Tibial nerve (tissue), 4 donors: ENCODE data around the gene ZNF680. TPM values are rescaled to one million over a fixed set of nuclear protein-coding genes. Genes with fewer than 3 reads are reported as not detected.
A peak's percentile ranks its signal among the peaks of the same experiment; 100 is the strongest.

ENCODE experiments used
- DNase-seq, 2 donors: peaks; one replicate each; pipeline ENCODE4 v3.0.0-alpha.2; 2019; ENCODE audit warnings: low spot score in 2 of 2
- H3K27ac ChIP-seq, 4 donors: fragments of 200-600 bp; sonication (generic) in 3 of 4; one replicate each; pipeline ENCODE4 v1.5.1; 2017 to 2019; ENCODE audit warnings: mild to moderate bottlenecking in 1 of 4
- H3K27me3 ChIP-seq, 2 donors: fragments of 200-600 bp; sonication (generic) in 1 of 2; one replicate each; pipeline versions ENCODE4 v1.5.1 to v1.6.0; 2017 to 2019
- H3K36me3 ChIP-seq, 3 donors: fragments of 200-600 bp; sonication (generic); one replicate each; pipeline ENCODE4 v1.5.1; 2018 to 2019
- H3K4me1 ChIP-seq, 4 donors: fragments of 200-600 bp; sonication (generic) in 3 of 4; one replicate each; pipeline ENCODE4 v1.5.1; 2017 to 2019
- H3K4me3 ChIP-seq, 4 donors: fragments of 200-600 bp; sonication (generic) in 3 of 4; one replicate each; pipeline ENCODE4 v1.5.1; 2017 to 2019; ENCODE audit warnings: mild to moderate bottlenecking in 1 of 4, moderate library complexity in 1 of 4
- H3K9me3 ChIP-seq, 4 donors: fragments of 200-600 bp; sonication (generic) in 3 of 4; one replicate each; pipeline ENCODE4 v1.5.1; 2017 to 2019
- EP300 ChIP-seq, 2 donors: sonication (generic); formaldehyde crosslinking; IDR thresholded peaks; one replicate each; pipeline ENCODE4 v1.6.1; 2017; ENCODE audit warnings: antibody characterized with exemption in 2 of 2, mild to moderate bottlenecking in 1 of 2
- POLR2A ChIP-seq, 2 donors: fragments of 450-650 bp; IDR thresholded peaks; one replicate each; pipeline ENCODE4 v1.6.1; 2017; ENCODE audit warnings: antibody characterized with exemption in 2 of 2, mild to moderate bottlenecking in 2 of 2, moderate library complexity in 2 of 2
- WGBS, 2 donors: methylation state at CpG; one replicate each; pipeline ENCODE4 v1.1.5; 2018; 5-methylcytosine and 5-hydroxymethylcytosine counted together
- total RNA-seq, 4 donors: library from RNA; depleted of rRNA; stranded (reverse); fragments of >200 nt; gene quantifications; one replicate each; pipeline ENCODE4 v1.1.0, GENCODE V29; 2016
- TF ChIP-seq, protein P1 (sequence below), 5 experiments: fragments of 200-600 bp in 3 of 5; fragments of 450-650 bp in 2 of 5; sonication (generic) in 3 of 5; IDR thresholded peaks; one replicate each; pipeline ENCODE4 v1.5.1; 2016 to 2019; ENCODE audit warnings: antibody characterized with exemption in 5 of 5, mild to moderate bottlenecking in 3 of 5, moderate library complexity in 2 of 5

Gene ZNF680
- total RNA-seq, 4 donors from 2014 or later = 13.8 to 26.4 (median 19.5) TPM

DNA sequence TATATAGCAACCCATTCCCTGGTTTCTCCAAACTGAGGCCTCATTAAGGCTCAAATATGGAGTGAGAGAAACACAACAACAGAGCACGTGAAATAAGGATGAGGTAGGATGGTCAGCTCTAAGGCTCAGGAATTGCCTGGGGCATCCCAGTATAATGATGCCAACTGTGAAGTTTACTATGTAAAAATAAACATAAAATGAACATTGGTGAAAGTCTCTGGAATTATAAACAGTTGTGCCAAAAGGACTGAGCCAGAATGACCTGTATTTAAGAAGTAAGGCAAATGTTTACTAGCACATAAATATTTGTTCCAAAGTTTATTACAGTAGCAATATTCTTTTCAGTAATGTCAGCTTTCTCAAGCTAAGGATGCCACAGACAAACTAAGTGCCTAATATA is 64.6 kb downstream of the ZNF680 start:
- no peaks in the 10 kb centered on the region for H3K4me1 ChIP-seq
- no peaks in the 10 kb centered on the region for H3K36me3 ChIP-seq
- no peaks in the 10 kb centered on the region for H3K27me3 ChIP-seq
- DNase-seq = no peak
- WGBS, 2 donors = 64 to 85% methylated on average over 1 of the region's 1 CpG
- no peak overlapping the region for H3K27ac ChIP-seq
- peaks cover 0 to 58% (median 8%) of the 10 kb centered on the region in 4 donors for H3K9me3 ChIP-seq
- no peak overlapping the region for H3K4me3 ChIP-seq
- TF ChIP-seq EP300 (IDR thresholded peaks at IDR 0.05) (no peak), POLR2A (IDR thresholded peaks at IDR 0.05) (no peak)
- TF ChIP-seq, protein P1, sequence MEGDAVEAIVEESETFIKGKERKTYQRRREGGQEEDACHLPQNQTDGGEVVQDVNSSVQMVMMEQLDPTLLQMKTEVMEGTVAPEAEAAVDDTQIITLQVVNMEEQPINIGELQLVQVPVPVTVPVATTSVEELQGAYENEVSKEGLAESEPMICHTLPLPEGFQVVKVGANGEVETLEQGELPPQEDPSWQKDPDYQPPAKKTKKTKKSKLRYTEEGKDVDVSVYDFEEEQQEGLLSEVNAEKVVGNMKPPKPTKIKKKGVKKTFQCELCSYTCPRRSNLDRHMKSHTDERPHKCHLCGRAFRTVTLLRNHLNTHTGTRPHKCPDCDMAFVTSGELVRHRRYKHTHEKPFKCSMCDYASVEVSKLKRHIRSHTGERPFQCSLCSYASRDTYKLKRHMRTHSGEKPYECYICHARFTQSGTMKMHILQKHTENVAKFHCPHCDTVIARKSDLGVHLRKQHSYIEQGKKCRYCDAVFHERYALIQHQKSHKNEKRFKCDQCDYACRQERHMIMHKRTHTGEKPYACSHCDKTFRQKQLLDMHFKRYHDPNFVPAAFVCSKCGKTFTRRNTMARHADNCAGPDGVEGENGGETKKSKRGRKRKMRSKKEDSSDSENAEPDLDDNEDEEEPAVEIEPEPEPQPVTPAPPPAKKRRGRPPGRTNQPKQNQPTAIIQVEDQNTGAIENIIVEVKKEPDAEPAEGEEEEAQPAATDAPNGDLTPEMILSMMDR (IDR thresholded peaks at IDR 0.05) = no peak

DNA sequence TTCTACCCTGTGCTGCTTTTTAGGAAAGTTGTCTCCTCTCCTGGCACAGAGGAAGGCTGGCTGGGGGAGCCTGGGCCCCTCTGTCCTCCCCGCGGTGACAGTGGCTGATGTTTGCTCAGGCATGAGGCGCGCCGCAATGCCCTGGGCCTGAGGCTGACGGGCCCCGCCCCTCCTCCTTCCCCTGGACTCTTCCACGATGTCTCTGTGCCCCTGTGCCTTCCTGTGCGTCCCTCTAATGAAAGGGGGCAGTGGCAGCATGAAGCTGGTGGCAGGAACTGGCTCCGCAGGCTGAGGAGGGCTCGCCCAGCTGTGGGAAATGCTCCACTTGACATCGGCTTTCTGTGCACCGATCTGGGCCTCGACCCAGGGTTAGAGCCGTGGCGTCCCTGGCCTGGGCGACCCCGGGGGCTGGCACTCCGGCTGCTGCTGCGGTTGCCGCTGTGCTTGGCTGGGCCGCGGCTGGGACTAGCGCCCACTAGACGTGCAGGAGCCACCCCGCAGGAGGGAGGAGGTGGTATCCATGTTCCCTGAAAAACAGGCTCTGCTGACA is 67.9 kb downstream of the ZNF680 start:
- Histone ChIP-seq H3K4me1 (no peaks in the 10 kb centered on the region), H3K27me3 (no peaks in the 10 kb centered on the region), H3K36me3 (no peaks in the 10 kb centered on the region), H3K4me3 (peak overlapping the region in 1 of 4 donors; percentile 6), H3K27ac (no peak overlapping the region), H3K9me3 (peaks cover 0 to 55% (median 9%) of the 10 kb centered on the region in 4 donors)
- TF ChIP-seq POLR2A (IDR thresholded peaks at IDR 0.05) (no peak), EP300 (IDR thresholded peaks at IDR 0.05) (no peak)
- TF ChIP-seq, protein P1 (IDR thresholded peaks at IDR 0.05) = no peak
- 6 to 15% methylated on average over 17 to 25 of the region's 26 CpGs for WGBS, 2 donors
- DNase-seq = no peak

DNA sequence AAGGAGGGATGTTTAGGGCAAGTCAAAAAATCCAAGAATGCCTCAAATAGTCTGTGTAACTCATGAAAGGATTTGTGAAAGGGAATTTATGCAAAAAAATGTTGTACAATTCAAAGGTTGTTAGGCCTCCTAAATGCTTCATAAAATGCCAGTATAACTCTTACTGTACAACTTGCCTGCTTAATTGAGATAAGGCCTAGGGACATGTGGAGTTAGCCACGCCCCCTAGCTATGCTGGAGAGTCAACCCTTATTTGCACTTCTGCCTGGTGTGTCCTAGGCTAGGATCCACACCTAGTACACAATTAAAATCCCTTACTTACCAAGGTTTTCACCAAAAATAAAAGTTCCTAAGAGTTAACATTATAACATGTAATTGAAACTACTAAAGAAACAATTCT is 77.2 kb downstream of the ZNF680 start:
- H3K9me3 ChIP-seq = peaks cover 0 to 30% (median 0%) of the 10 kb centered on the region in 4 donors
- TF ChIP-seq EP300 (IDR thresholded peaks at IDR 0.05) = no peak
- TF ChIP-seq, protein P1 (IDR thresholded peaks at IDR 0.05) = no peak
- no peaks in the 10 kb centered on the region for H3K4me1 ChIP-seq
- no peak overlapping the region for H3K27ac ChIP-seq
- no peak overlapping the region for H3K4me3 ChIP-seq
- no peak for DNase-seq
- no peaks in the 10 kb centered on the region for H3K36me3 ChIP-seq
- H3K27me3 ChIP-seq = no peaks in the 10 kb centered on the region
- 36 to 50% methylated on average over 1 of the region's 1 CpG for WGBS, 2 donors

Other genes starting within 250 kb of the ZNF680 start
- gene ZNF736, start 249.1 kb downstream of the ZNF680 start, total RNA-seq = 10 to 100 TPM in 3 of 4 donors, 1 to 10 TPM in 1; 7.6 to 22.8 (median 16.5) TPM
- 1 to 10 TPM; 3.6 to 9.0 (median 6.4) TPM for gene ZNF107, start 103.1 kb upstream of the ZNF680 start, total RNA-seq
- gene ZNF138, start 231.4 kb upstream of the ZNF680 start, total RNA-seq = 10 to 100 TPM in 3 of 4 donors, 1 to 10 TPM in 1; 9.9 to 14.7 (median 13.3) TPM